IPS-NIHi7 (cell line): ENCODE results near the gene UGT2A2.
"Not testable (repeated sequence)": the region's sequence is repeated elsewhere in the genome, so short reads cannot be mapped to it uniquely, and the experiment has no call there.

Experiments
- DNase-seq: peaks from one replicate; pipeline ENCODE4 v3.0.0; 2012; ENCODE audit warnings: mixed read lengths; ENCODE audit errors: extremely low spot score

UGT2A2 gene

GRCh38 chr4:69639542-69639941 lies at the start of gene UGT2A2:
Gene UGT2A2 (minus strand): TSS chr4:69639642. CDS start chr4:69639640, 2 bp downstream.
- no peak for DNase-seq

- no peak for DNase-seq
Observed at GRCh38 chr4:69684804-69685203, 45.4 kb upstream of the UGT2A2 start.

- no peak for DNase-seq
Observed at GRCh38 chr4:69668680-69669079, 29.2 kb upstream of the UGT2A2 start.

- not testable (repeated sequence) for DNase-seq
Observed at GRCh38 chr4:69664009-69664408, 24.6 kb upstream of the UGT2A2 start.

- not testable (repeated sequence) for DNase-seq
Observed at GRCh38 chr4:69661130-69661803, 21.8 kb upstream of the UGT2A2 start.

GRCh38 chr4:69658133-69658532 lies 18.7 kb upstream of the UGT2A2 start:
- DNase-seq, result no peak

- peak; percentile 12 for DNase-seq
Observed at GRCh38 chr4:69656653-69657158, 17.3 kb upstream of the UGT2A2 start.

GRCh38 chr4:69653147-69653546 lies 13.7 kb upstream of the UGT2A2 start, which contains the start of gene UGT2A1:
Gene UGT2A1 (minus strand): TSS chr4:69653247. CDS start chr4:69647644, 5,603 bp downstream.
- no peak for DNase-seq

- DNase-seq, result no peak
Observed at GRCh38 chr4:69650872-69651271, 11.4 kb upstream of the UGT2A2 start.

- DNase-seq, result no peak
Observed at GRCh38 chr4:69649629-69650028, 10.2 kb upstream of the UGT2A2 start.

- DNase-seq, result no peak
Observed at GRCh38 chr4:69649207-69649606, 9.8 kb upstream of the UGT2A2 start.

GRCh38 chr4:69642961-69643360 lies 3.5 kb upstream of the UGT2A2 start:
- DNase-seq, result no peak

GRCh38 chr4:69640289-69640688 lies 847 bp upstream of the UGT2A2 start:
- DNase-seq, result no peak

GRCh38 chr4:69617083-69617694 lies 22.3 kb downstream of the UGT2A2 start:
- peak; percentile 14 for DNase-seq

- DNase-seq, result no peak
Observed at GRCh38 chr4:69610484-69610883, 29.0 kb downstream of the UGT2A2 start.

- peak; percentile 41 for DNase-seq
Observed at GRCh38 chr4:69601065-69601464, 38.4 kb downstream of the UGT2A2 start.

GRCh38 chr4:69600013-69600412 lies 39.4 kb downstream of the UGT2A2 start:
- DNase-seq, result peak; percentile 3

GRCh38 chr4:69594382-69594781 lies 45.1 kb downstream of the UGT2A2 start:
- DNase-seq, result no peak

GRCh38 chr4:69591364-69591763 lies 48.1 kb downstream of the UGT2A2 start:
- DNase-seq, result no peak

- DNase-seq, result no peak
Observed at GRCh38 chr4:69589884-69590283, 49.6 kb downstream of the UGT2A2 start.

GRCh38 chr4:69584135-69584534 lies 55.3 kb downstream of the UGT2A2 start:
- DNase-seq, result no peak

- DNase-seq, result no peak
Observed at GRCh38 chr4:69583543-69583942, 55.9 kb downstream of the UGT2A2 start.

GRCh38 chr4:69577245-69577644 lies 62.2 kb downstream of the UGT2A2 start:
- DNase-seq, result no peak
